Ectodermal cell (in vitro differentiated cells): ENCODE measurements around the gene CABLES1.
"Not testable (repeated sequence)": the region's sequence is repeated elsewhere in the genome, so short reads cannot be mapped to it uniquely, and the experiment has no call there.

ENCODE experiments used
- H3K27ac ChIP-seq: 2 replicates; pipeline ENCODE4 v1.7.0; 2013; ENCODE audit warnings: mild to moderate bottlenecking, low read depth, low read length; ENCODE audit not compliant: insufficient read depth, poor library complexity, severe bottlenecking
- H3K27me3 ChIP-seq: 2 replicates; pipeline ENCODE4 v1.7.0; 2013; ENCODE audit warnings: mild to moderate bottlenecking, low read length; ENCODE audit not compliant: insufficient read depth, control insufficient read depth, poor library complexity, severe bottlenecking
- H3K36me3 ChIP-seq: one replicate; pipeline ENCODE4 v1.7.0; 2013; ENCODE audit warnings: low read length; ENCODE audit not compliant: control insufficient read depth, insufficient read depth
- H3K4me1 ChIP-seq: one replicate; pipeline ENCODE4 v1.7.0; 2013; ENCODE audit warnings: low read length; ENCODE audit not compliant: control insufficient read depth, insufficient read depth
- H3K4me3 ChIP-seq: 2 replicates; pipeline ENCODE4 v1.7.0; 2013; ENCODE audit warnings: low read depth, low read length, control low read depth; ENCODE audit not compliant: insufficient read depth
- H3K9me3 ChIP-seq: 2 replicates; pipeline ENCODE4 v1.7.0; 2013; ENCODE audit warnings: mild to moderate bottlenecking, low read length, moderate library complexity; ENCODE audit not compliant: control insufficient read depth
- WGBS, 2 experiments: methylation state at CpG; one replicate each; pipeline ENCODE4 v1.1.7; 2013; ENCODE audit warnings: missing lambda C conversion rate in 2 of 2; 5-methylcytosine and 5-hydroxymethylcytosine counted together

The CABLES1 gene

GRCh38 chr18:23109163-23109562, 26.1 kb upstream of the CABLES1 start:
- not testable (repeated sequence) for H3K4me1 ChIP-seq, H3K9me3 ChIP-seq, H3K27me3 ChIP-seq, H3K36me3 ChIP-seq, H3K4me3 ChIP-seq, H3K27ac ChIP-seq
- 91 to 94% methylated on average over 9 of the region's 9 CpGs for WGBS, 2 experiments

- 91 to 93% methylated on average over 6 of the region's 6 CpGs for WGBS, 2 experiments
- Histone ChIP-seq H3K4me1 (peaks cover 9% of the 10 kb centered on the region), H3K27ac (no peak overlapping the region), H3K9me3 (no peaks in the 10 kb centered on the region), H3K4me3 (no peak overlapping the region), H3K27me3 (no peaks in the 10 kb centered on the region), H3K36me3 (no peaks in the 10 kb centered on the region)
Observed at GRCh38 chr18:23113576-23113975, 21.7 kb upstream of the CABLES1 start.

GRCh38 chr18:23114171-23114881, 21.0 kb upstream of the CABLES1 start:
- peaks cover 9% of the 10 kb centered on the region for H3K4me1 ChIP-seq
- H3K27me3 ChIP-seq, result no peaks in the 10 kb centered on the region
- no peaks in the 10 kb centered on the region for H3K9me3 ChIP-seq
- WGBS, 2 experiments, result 68 to 72% methylated on average over 10 of the region's 10 CpGs
- H3K4me3 ChIP-seq, result no peak overlapping the region
- no peaks in the 10 kb centered on the region for H3K36me3 ChIP-seq
- H3K27ac ChIP-seq, result peak overlapping the region; percentile 17

- H3K4me3 ChIP-seq, result no peak overlapping the region
- no peak overlapping the region for H3K27ac ChIP-seq
- H3K4me1 ChIP-seq, result peaks cover 9% of the 10 kb centered on the region
- H3K27me3 ChIP-seq, result no peaks in the 10 kb centered on the region
- no peaks in the 10 kb centered on the region for H3K36me3 ChIP-seq
- no peaks in the 10 kb centered on the region for H3K9me3 ChIP-seq
- 90 to 92% methylated on average over 5 of the region's 5 CpGs for WGBS, 2 experiments
Observed at GRCh38 chr18:23114911-23115310, 20.4 kb upstream of the CABLES1 start.

- Histone ChIP-seq H3K4me3 (no peak overlapping the region), H3K27ac (no peak overlapping the region), H3K27me3 (no peaks in the 10 kb centered on the region), H3K4me1 (peaks cover 9% of the 10 kb centered on the region), H3K9me3 (no peaks in the 10 kb centered on the region), H3K36me3 (no peaks in the 10 kb centered on the region)
- 85 to 91% methylated on average over 4 to 5 of the region's 5 CpGs for WGBS, 2 experiments
Observed at GRCh38 chr18:23115683-23116096, 19.6 kb upstream of the CABLES1 start.

- Histone ChIP-seq H3K27me3 (no peaks in the 10 kb centered on the region), H3K9me3 (no peaks in the 10 kb centered on the region), H3K4me1 (no peaks in the 10 kb centered on the region), H3K36me3 (no peaks in the 10 kb centered on the region), H3K4me3 (no peak overlapping the region), H3K27ac (no peak overlapping the region)
- WGBS, 2 experiments, result 85 to 88% methylated on average over 8 of the region's 8 CpGs
Observed at GRCh38 chr18:23121133-23121532, 14.2 kb upstream of the CABLES1 start.

- no peaks in the 10 kb centered on the region for H3K9me3 ChIP-seq
- H3K36me3 ChIP-seq, result no peaks in the 10 kb centered on the region
- H3K27ac ChIP-seq, result no peak overlapping the region
- H3K27me3 ChIP-seq, result no peaks in the 10 kb centered on the region
- H3K4me1 ChIP-seq, result no peaks in the 10 kb centered on the region
- WGBS, 2 experiments, result 68 to 71% methylated on average over 15 of the region's 15 CpGs
- no peak overlapping the region for H3K4me3 ChIP-seq
Observed at GRCh38 chr18:23122334-23123229, 12.7 kb upstream of the CABLES1 start.

GRCh38 chr18:23126376-23127056, 8.8 kb upstream of the CABLES1 start:
- Histone ChIP-seq H3K9me3 (no peaks in the 10 kb centered on the region), H3K4me3 (no peak overlapping the region), H3K27me3 (no peaks in the 10 kb centered on the region), H3K4me1 (no peaks in the 10 kb centered on the region), H3K36me3 (no peaks in the 10 kb centered on the region), H3K27ac (no peak overlapping the region)
- WGBS, 2 experiments, result 94 to 95% methylated on average over 9 of the region's 11 CpGs

GRCh38 chr18:23127090-23127489, 8.2 kb upstream of the CABLES1 start:
- Histone ChIP-seq H3K27me3 (no peaks in the 10 kb centered on the region), H3K4me3 (no peak overlapping the region), H3K4me1 (no peaks in the 10 kb centered on the region), H3K9me3 (no peaks in the 10 kb centered on the region), H3K27ac (no peak overlapping the region), H3K36me3 (no peaks in the 10 kb centered on the region)
- WGBS, 2 experiments, result 93 to 94% methylated on average over 6 of the region's 6 CpGs
